NCI-H2171 treated with DMSO at 0.1 percent for 48 hours (cell line): Measurements from ENCODE around the gene ZNF256.

Experiments used
- DNase-seq: peaks from one replicate; lab custom pipeline; 2025; lab: John Stamatoyannopoulos, UW

ZNF256 gene

DNA sequence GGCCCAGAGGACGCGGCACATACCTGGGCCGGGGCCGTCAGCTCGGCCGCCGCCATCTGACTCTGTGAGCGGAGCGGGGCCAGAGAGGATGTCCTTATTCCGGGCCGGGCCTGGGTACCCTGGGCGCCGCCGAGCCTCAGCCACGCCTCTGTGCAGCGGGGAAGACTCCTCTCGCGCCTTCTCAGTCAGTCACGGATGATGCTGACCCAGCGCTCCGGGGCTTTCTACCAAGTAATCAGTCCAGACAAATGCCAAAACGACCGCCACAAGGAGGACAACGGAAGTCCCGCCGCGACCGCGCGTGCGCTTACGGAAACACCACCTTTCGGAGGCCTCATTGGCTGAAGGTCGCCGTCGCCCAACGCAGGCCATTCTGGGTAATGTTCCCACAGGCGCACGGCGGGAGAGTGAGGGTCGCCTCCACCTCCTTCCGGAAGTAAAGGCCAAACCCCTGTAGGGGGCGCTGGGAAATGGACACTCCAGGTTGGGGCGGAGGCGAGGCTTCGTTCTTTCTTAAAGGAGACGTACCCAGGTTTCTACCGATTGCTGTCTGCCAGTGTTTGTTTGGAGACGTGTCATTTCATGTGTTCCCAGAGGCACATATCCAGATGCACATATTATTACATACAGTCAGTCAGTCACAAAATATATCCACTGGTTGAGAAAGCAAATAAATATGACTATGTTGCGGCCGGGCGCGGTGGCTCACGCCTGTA, at the start of gene ZNF256:
Gene ZNF256, minus strand, starts transcription at position 288 of the 716 bp plus-strand sequence. Its CDS starts 232 bp downstream, at position 56.
- DNase-seq = peak; percentile 95

DNA sequence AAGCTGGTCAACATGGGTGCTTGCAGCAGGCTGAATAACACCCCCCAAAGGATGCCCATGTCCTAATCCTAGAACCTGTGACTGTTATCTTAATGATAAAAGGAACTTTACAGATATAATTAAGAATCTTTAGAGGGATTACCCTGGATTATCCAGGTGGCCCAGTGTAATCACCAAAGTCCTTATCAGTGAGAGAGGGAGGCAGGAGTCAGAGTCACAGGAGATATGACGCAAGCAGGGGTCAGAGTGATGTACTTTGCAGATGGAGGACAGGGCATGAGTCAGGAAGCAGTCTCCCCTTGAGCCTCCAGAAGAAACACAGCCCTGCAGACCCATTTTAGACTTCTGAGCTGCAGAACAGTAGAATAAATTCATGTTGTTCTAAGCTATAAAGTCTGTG, 45.3 kb upstream of the ZNF256 start:
- DNase-seq = no peak

DNA sequence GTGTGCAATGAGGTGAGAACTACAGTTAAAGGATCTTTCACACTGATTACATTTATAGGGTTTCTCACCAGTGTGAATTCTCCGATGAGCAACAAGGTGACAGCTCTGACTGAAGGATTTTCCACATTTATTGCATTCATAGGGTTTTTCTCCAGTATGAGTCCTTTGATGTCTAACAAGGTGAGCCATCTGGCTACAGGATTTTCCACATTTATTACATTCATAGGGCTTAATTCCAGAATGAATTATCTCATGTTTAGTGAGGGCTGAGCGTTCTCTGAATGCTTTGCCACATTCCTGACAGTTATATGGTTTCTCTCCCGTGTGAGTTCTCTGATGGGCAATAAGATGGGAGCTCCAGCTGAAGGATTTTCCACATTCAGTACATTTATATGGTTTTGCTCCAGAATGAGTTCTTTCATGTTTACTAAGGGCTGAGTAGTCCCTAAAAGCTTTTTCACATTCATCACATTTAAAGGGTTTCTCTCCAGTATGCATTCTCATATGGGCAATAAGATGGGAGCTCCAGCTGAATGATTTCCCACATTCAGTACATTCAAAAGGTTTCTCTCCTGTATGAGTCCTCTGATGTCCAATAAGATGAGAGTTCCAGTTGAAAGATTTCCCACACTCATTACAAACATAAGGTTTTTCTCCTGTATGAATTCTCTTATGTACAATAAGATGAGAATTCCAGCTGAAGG, 31.2 kb upstream of the ZNF256 start:
- DNase-seq = peak; percentile 7

DNA sequence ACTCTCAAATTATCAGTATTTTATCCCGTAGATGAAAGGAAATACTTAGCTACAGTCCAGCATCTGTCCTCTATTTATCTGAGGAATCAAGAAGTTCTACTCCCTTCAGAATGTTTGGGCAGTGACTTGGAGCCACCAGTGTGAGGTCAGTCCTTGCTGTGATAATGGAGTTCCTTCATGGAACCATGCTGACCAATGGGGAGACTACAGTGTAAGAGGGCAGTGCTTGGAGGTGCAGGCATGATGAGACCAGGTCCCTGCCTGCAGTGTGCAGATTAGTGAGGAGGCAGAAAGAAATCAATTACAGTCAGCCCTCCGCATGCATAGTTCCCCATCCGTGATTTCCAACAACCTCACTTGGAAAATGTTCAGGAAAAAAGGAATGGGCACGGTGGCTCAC, 26.9 kb upstream of the ZNF256 start, which contains the start of gene C19orf18:
Gene C19orf18, minus strand, starts transcription at position 101 of the 400 bp plus-strand sequence. CDS start 102 bp downstream, outside the sequence.
- no peak for DNase-seq

DNA sequence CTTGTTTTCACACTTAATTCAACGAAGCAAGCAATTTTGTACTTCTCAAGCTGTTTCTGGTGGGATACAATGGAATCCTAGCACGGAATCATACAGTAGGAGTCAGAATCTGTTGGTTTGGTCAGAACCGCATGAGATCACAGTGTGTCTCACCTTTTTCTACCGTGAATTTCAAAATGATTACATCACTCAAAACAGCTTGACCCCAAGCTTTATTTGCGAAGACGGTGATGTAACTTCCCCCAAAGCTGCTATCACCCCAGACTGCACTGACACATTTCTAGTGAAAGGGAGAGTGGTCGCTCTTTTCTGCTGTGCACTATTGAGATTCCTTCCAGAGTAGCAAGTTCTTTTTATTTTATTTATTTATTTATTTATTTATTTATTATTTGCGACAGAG, 17.3 kb upstream of the ZNF256 start:
- no peak for DNase-seq

DNA sequence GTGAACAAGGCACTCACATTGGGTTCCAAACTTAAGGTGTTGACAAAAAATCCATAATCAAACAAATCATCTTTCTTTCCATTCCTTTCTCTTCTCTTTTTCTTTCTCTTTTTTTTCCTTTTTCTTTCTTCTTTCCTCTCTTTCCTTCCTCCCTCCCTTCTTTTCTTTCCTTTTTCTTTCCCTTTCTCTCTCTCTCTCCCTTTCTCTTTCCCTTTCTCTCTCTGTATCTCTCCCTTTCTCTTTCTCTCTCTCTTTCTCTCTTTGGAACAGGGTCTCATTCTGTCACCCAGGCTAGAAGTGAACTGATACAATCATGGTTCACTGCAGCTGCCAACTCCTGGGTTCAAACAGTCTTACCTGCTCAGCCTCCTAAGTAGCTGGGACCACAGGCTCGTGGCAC, 14.3 kb upstream of the ZNF256 start:
- DNase-seq = no peak

DNA sequence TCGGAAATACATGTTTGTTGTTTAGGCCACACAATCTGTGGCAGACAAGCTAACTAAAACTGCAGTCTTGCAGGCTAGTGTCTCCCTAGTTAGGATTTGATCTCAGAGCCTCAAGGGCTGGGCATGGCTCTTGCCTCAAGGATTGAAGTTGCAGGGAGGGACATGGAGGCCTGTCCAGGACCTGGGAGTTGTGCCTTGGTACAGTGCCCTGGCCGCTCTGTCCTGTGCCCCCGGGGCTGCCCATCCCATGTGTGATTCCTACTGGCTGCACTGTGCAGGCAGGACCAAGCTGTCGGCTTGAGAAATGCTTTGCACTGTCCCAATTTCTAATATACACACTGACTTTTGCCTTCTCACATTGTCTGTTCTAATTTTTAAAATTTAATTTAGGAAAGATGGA, 7.5 kb upstream of the ZNF256 start:
- DNase-seq = no peak

DNA sequence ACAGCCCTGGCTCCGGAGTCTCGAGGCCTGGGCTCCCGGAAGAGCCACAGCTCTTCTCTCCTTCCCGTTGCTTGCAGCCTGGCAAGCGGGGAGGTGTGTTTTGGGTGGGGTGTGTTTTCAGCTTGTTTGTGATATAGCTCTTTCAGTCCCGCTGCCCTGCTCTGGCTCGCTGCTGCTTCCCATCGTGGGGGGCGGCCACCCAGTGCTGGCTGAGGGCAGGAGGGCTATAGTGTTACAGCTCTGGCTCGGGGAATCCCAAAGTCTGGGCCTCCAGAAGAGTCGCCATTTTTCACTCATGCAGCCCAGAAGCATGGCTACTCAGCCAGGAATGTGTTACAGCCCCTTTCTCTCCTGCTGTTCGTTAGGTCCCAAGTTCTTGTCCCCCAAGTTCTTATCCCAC, 2.2 kb upstream of the ZNF256 start:
- DNase-seq = no peak

DNA sequence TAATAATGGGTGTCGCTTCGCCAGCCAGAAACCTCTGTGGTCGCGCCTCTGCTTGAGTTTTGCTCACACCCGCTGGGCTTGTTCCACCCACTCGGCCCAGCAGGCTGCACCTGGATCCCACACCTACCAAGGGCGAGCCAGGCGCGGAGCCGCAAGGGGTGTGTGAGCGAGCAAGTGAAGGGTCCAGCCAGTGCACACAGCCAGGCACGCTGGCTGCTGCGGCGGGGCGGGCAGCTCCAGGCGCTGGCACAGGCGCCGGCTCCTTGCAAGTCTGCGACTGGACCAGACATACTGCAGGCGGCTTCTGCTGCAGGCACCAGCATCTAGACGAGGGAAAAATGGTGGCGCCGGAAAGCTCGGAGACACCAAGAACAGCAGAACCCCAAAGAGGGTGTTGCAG, 1.8 kb upstream of the ZNF256 start:
- no peak for DNase-seq

DNA sequence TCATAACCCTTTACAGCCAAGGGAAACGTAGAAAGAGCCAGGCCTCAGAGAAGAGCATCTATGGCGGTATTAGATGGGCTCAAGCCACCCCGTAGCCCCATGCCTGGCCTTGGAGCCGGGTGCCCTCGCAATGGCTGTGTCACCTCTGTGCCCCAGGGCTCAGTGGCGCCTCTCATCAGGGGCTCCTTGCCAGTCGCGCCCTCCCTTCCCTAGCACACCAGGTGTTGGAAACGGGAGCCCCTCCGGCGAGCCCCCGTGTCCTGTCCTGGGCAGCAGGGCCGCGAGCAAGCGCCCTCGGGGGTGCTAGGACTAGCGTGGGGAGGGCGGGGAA, 453 bp downstream of the ZNF256 start:
- no peak for DNase-seq

DNA sequence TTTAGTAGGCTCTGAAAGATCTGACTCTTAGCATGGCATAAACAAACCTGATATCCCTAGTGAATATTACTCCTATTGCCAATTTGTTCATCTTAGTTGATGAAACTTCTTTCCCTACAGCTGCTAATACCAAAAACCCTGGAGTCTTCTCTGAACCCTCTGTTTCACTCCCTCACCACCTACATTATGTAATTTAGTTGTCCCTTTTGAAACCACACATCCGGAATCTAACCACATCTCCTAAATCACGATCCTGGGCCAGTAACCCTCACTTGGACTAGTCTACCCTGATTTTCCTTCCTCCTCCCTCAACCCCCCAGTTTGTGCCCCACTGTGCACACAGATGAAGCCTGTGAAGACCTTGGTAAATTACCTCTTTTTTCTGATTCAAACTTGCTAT, 1.2 kb downstream of the ZNF256 start:
- DNase-seq = no peak

DNA sequence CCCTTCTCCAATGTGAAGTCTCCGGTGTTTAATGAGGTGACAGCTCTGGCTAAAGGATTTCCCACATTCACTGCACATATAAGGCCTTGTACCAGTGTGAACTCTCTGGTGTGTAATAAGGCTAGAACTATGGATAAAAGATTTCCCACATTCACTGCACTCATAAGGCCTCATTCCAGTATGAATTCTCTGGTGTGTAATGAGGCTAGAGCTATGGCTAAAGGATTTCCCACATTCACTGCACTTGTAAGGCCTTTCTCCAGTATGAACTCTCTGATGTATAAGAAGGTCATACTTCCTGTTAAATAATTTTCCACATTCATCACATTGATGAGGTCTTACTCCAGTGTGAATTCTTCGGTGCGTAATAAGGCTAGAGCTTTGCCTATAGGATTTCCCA, 5.9 kb downstream of the ZNF256 start:
- DNase-seq = no peak

DNA sequence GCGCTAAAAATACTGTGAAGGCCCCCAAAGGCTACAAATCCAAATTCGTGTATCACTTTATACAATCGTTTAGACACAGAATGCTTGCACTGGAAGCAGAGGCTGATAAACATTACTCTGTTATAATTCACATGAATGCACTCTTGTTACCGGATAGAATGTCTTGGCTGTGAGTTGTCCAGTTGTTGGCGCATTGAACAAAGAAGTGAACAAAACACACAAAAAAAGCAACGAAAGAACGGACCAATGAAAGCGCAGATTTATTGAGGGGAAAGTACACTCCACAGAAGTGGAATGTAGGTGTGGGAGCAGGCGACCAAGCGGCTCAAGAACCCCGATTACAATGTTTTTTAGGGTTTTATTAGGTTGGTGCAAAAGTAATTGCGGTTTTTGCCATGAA, 11.8 kb downstream of the ZNF256 start:
- no peak for DNase-seq

DNA sequence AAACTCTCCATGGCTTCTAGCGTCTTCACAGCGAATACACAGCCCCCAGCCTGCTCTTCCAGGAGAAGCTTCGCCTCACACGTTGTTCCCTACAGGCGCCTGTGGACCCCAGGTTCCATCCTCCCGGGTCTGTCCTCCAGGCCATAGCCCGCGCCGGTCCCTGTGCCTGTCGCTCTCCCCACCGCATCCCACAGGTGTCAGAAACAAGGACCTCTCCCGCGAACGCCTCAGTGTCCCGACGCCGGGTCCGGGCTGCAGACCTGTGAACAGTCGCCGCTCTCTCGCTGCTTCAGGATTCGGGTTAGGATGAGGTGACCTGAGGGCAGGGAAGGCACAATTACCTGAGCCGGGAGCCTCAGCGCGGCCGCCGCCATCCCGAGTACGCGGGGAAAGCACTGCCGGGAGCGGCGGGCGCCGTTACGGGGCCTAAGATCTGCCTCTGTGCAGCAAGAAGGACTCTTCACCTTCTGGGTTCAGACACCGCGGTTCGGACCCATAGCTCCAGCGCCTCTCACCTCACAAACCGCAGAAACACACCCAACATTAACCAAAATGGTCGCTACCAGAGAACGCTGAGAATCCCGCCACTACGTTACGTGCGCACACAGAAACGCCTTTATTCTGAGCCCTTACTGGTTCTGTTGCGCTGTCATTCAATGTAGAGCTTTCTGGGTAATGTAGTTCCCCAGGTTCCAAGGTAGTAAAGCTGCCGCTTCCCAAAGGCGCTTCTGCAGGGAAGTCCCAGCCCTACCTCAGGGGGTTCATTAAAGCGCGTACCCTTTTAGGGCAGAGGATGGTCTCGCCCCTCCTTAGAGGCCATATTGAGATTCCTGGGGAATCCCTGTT, 12.5 kb downstream of the ZNF256 start, which contains the start of gene ZNF418:
Gene ZNF418, minus strand, starts transcription at position 583 of the 846 bp plus-strand sequence. CDS start 1,580 bp downstream, outside the sequence.
- peak; percentile 90 for DNase-seq

DNA sequence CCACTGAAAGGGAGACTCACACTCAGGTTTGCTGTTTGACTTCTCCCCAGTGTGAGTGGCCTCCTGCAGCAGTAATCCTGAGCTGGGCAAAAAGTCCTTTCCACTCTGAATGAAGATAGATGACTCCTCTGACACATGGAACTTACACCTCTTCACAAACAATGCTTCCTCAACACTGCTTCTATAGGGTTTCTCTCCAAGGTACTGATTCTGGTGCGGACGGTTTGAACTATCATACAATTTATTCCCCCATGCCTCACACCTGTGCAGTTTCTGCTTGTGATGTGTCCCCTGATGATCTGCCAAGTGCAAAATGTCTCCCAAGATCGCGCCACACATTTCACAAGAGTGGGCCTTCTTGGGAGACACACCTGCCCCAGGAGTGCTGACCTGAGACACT, 19.9 kb downstream of the ZNF256 start:
- DNase-seq = no peak

DNA sequence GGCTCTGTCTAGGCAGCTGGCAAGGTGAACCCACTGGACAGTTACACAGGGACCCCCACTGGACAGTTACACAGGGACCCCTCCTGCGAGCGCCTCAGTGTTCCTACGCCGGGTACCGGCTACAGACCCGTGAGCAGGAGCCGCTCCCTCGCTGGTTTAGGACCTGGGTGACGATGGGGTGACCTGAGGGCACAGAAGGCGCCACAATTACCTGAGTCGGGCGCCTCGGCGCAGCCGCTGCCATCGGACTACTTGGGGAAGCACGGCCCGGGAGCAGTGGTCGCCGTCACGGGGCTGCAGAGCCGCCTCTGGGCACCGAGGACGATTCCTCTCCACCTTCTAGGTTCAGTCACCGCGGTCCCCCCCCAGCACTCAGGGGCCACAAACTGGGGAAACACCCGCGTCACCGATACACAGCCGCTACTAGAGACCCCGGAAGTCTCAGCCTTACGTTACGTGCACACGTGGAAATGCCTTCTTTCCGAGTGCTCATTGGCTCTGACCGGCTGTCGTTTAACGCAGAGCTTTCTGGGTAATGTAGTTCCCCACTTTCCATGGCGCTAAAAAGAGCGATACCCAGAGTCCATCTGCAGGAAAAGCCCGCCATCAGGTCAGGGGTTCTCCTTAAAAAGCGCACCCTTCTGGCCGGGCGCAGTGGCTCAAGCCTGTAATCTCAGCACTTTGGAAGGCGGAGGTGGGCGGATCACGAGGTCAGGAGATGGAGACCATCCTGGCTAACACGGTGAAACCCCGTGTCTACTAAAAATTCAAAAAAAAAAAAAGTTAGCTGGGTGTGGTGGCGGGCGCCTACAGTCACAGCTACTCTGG, 31.1 kb downstream of the ZNF256 start, which contains the start of gene ZNF417:
Gene ZNF417, minus strand, starts transcription at position 425 of the 828 bp plus-strand sequence. Its CDS starts 181 bp downstream, at position 244.
- peak; percentile 97 for DNase-seq

DNA sequence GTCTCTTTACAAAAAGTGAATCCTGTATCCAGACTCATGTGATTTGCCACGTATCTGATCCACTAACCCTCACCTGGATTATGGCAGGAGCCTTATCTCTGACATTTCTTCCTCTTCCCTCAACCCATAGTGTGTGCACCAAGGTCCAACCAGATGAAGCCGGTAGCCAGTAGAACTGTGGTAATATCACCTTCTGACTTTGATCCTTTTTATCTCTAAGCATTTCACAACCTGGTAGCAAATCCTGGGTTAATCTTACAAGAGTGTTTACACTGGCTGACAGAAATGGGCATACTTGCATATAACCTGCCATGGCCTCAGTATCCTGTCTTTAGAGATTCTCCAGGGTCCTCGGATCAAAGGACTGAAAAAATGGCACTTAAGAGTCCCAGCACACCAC, 33.0 kb downstream of the ZNF256 start:
- no peak for DNase-seq

DNA sequence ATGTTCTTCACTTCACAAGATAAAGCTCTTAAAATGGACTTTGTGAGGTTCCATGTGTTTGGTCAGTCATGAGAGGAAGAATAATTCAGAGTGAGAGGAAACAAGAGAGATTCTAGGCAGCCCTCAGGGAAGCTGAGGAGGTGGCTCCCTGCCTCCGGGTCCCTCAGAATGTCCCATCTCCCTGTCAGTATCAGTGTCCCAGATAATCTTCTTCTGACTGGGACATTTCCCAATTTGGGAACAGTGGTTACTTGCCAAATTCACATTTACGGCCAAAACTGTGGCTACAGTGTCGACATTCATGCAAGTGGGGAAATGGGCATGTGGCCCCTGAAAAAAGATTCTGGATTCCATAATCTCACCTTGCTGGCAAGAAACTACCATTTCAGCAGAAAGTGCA, 40.1 kb downstream of the ZNF256 start:
- DNase-seq = no peak

DNA sequence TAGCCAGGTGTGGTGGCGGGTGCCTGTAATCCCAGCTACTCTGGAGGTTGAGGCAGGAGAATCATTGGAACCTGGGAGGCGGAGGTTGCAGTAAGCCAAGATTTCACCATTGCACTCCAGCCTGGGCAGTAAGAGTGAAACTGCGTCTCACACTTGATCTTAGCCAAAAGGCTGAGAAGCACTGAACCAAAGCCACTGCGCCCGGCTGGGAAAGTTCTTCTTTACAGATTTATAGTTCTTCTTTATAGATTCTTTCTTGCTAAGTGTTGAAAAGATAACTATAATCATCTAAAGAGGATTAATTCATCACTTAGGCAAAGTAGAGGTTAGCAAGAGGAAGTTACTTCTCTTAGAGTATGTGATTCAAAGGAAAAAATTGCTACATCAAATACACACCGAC, 42.2 kb downstream of the ZNF256 start:
- DNase-seq = no peak

DNA sequence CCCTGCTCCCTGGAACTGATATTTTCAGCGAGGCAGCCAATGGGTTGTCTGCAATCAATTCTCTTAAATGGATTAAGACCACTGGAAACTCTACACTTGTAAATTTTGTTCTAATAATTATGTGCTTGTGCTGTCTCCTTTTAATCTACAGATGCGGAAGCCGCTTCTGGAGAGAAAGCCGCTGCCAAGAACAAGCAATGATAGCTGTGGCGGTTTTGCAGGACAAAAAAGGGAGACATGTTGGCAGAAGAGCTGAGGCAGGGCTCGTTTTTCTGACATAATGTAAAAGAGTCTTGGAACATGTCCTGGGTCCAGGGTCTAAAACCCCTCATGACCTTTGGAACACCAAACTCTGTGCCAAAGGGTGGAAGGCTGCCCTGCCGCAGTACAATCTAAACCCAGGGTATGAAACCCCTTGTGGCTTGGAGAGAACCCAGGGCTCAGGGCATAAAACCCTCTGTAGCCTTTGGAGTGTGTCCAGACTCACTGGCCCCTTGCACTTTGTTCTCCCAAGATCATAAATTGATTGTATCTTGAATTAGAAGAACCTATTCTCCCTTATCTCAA, 43.8 kb downstream of the ZNF256 start:
- DNase-seq = no peak

DNA sequence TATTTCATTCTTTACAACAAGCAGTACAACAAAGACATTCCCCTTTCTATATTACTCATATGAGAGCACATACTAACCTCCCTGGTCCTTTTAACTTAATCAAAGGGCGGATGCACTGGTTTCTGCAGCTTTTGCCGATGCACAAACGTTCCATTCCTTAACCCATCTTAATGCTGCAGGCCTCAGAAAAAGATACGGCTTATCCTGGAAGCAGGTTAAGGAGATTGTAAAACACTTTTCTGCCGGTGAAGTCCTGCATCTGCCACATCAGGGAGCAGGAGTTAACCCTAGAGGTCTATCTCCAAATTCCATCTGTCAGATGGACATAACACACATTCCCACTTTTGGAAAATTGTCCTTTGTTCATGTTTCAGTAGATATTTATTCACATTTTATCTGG, 47.2 kb downstream of the ZNF256 start:
- DNase-seq = no peak
